Stimulated activated CD8-positive, alpha-beta memory T cell treated with anti-CD3 and anti-CD28 coated beads, Interleukin-15, amount 100 ng/mL, for 4 hours (primary cell): ENCODE data around the gene IGFL2.
"Not testable (repeated sequence)": the region's sequence is repeated elsewhere in the genome, so short reads cannot be mapped to it uniquely, and the experiment has no call there.

Experiments
- DNase-seq, 2 donors: peaks; one replicate each; pipeline ENCODE4 v3.0.0-alpha.2; 2020; ENCODE audit warnings: low read depth in 2 of 2

The IGFL2 gene

GRCh38 chr19:46189971-46190888 lies 42.2 kb downstream of the IGFL2 start:
- no peak for DNase-seq

- DNase-seq: no peak
These were observed 43.3 kb downstream of the IGFL2 start for GRCh38 chr19:46191356-46191755.

GRCh38 chr19:46191972-46192371 lies 43.9 kb downstream of the IGFL2 start:
- DNase-seq: no peak

- not testable (repeated sequence) for DNase-seq
These were observed 44.6 kb downstream of the IGFL2 start for GRCh38 chr19:46192626-46192991.

- DNase-seq: no peak
These were observed 45.1 kb downstream of the IGFL2 start for GRCh38 chr19:46192992-46193650.

GRCh38 chr19:46193678-46194077 lies 45.6 kb downstream of the IGFL2 start:
- no peak for DNase-seq

GRCh38 chr19:46195104-46195503 lies 47.1 kb downstream of the IGFL2 start:
- no peak for DNase-seq

GRCh38 chr19:46195919-46196318 lies 47.9 kb downstream of the IGFL2 start:
- not testable (repeated sequence) for DNase-seq

- no peak for DNase-seq
These were observed 48.5 kb downstream of the IGFL2 start for GRCh38 chr19:46196410-46197124.

- DNase-seq: no peak
These were observed 49.5 kb downstream of the IGFL2 start for GRCh38 chr19:46197314-46198070.

- no peak for DNase-seq
These were observed 50.7 kb downstream of the IGFL2 start for GRCh38 chr19:46198756-46199155.

GRCh38 chr19:46201454-46202310 lies 53.6 kb downstream of the IGFL2 start:
- no peak for DNase-seq

GRCh38 chr19:46202426-46202825 lies 54.4 kb downstream of the IGFL2 start:
- DNase-seq: no peak

- no peak for DNase-seq
These were observed 55.1 kb downstream of the IGFL2 start for GRCh38 chr19:46202872-46203860.

GRCh38 chr19:46204008-46204407 lies 56.0 kb downstream of the IGFL2 start:
- no peak for DNase-seq

- no peak for DNase-seq
These were observed 57.3 kb downstream of the IGFL2 start for GRCh38 chr19:46205183-46205984.

GRCh38 chr19:46206176-46206575 lies 58.1 kb downstream of the IGFL2 start:
- no peak for DNase-seq

- no peak for DNase-seq
These were observed 58.6 kb downstream of the IGFL2 start for GRCh38 chr19:46206682-46207081.

- DNase-seq: not testable (repeated sequence)
These were observed 59.8 kb downstream of the IGFL2 start for GRCh38 chr19:46207858-46208257.
